ENCODE measurements around the gene NEURL1.

- TF ChIP-seq, protein P1, sequence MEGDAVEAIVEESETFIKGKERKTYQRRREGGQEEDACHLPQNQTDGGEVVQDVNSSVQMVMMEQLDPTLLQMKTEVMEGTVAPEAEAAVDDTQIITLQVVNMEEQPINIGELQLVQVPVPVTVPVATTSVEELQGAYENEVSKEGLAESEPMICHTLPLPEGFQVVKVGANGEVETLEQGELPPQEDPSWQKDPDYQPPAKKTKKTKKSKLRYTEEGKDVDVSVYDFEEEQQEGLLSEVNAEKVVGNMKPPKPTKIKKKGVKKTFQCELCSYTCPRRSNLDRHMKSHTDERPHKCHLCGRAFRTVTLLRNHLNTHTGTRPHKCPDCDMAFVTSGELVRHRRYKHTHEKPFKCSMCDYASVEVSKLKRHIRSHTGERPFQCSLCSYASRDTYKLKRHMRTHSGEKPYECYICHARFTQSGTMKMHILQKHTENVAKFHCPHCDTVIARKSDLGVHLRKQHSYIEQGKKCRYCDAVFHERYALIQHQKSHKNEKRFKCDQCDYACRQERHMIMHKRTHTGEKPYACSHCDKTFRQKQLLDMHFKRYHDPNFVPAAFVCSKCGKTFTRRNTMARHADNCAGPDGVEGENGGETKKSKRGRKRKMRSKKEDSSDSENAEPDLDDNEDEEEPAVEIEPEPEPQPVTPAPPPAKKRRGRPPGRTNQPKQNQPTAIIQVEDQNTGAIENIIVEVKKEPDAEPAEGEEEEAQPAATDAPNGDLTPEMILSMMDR (IDR thresholded peaks at IDR 0.05), result no peak
- TF ChIP-seq POLR2AphosphoS5 (IDR thresholded peaks at IDR 0.05; ENCODE audit: low read depth, low read length), result no peak
- TF ChIP-seq, protein P2, sequence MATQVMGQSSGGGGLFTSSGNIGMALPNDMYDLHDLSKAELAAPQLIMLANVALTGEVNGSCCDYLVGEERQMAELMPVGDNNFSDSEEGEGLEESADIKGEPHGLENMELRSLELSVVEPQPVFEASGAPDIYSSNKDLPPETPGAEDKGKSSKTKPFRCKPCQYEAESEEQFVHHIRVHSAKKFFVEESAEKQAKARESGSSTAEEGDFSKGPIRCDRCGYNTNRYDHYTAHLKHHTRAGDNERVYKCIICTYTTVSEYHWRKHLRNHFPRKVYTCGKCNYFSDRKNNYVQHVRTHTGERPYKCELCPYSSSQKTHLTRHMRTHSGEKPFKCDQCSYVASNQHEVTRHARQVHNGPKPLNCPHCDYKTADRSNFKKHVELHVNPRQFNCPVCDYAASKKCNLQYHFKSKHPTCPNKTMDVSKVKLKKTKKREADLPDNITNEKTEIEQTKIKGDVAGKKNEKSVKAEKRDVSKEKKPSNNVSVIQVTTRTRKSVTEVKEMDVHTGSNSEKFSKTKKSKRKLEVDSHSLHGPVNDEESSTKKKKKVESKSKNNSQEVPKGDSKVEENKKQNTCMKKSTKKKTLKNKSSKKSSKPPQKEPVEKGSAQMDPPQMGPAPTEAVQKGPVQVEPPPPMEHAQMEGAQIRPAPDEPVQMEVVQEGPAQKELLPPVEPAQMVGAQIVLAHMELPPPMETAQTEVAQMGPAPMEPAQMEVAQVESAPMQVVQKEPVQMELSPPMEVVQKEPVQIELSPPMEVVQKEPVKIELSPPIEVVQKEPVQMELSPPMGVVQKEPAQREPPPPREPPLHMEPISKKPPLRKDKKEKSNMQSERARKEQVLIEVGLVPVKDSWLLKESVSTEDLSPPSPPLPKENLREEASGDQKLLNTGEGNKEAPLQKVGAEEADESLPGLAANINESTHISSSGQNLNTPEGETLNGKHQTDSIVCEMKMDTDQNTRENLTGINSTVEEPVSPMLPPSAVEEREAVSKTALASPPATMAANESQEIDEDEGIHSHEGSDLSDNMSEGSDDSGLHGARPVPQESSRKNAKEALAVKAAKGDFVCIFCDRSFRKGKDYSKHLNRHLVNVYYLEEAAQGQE (IDR thresholded peaks at IDR 0.05; ENCODE audit: insufficient read depth in 1 of 2, low read depth in 2 of 2, low read length in 1 of 2), result no peak
- TF ChIP-seq SIN3A (IDR thresholded peaks at IDR 0.05; ENCODE audit: borderline replicate concordance, insufficient read depth, low read depth, low read length), result no peak
Observed at GRCh38 chr10:103463499-103463898, 30.0 kb upstream of the NEURL1 start.
